ENCODE measurements around the gene UBALD1.

DNA sequence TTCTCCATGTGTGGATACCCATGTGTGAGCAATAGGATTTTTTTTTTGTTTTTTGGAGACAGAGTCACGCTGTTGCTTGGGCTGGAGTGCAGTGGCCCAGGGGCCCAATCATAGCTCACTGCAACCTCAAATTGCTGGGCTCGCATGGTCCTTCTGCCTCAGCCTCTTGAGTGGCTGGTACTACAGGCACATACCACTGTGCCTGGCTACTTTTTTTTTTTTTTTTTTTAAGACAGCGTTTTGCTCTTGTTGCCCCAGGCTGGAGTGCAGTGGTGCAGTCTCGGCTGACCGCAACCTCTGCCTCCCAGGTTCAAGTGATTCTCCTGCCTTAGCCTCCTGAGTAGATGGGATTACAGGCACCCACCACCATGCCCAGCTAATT is 26.6 kb upstream of the UBALD1 start:
- TF ChIP-seq, protein P1, sequence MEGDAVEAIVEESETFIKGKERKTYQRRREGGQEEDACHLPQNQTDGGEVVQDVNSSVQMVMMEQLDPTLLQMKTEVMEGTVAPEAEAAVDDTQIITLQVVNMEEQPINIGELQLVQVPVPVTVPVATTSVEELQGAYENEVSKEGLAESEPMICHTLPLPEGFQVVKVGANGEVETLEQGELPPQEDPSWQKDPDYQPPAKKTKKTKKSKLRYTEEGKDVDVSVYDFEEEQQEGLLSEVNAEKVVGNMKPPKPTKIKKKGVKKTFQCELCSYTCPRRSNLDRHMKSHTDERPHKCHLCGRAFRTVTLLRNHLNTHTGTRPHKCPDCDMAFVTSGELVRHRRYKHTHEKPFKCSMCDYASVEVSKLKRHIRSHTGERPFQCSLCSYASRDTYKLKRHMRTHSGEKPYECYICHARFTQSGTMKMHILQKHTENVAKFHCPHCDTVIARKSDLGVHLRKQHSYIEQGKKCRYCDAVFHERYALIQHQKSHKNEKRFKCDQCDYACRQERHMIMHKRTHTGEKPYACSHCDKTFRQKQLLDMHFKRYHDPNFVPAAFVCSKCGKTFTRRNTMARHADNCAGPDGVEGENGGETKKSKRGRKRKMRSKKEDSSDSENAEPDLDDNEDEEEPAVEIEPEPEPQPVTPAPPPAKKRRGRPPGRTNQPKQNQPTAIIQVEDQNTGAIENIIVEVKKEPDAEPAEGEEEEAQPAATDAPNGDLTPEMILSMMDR (IDR thresholded peaks at IDR 0.05): no peak
- no peak for TF ChIP-seq POLR2A (IDR thresholded peaks at IDR 0.05)

Measured in thyroid gland (tissue), 4 donors.